Cerebellar cortex (tissue), 1 donor: Measurements from ENCODE around the gene KRTAP9-1.
"Not testable (repeated sequence)": the region's sequence is repeated elsewhere in the genome, so short reads cannot be mapped to it uniquely, and the experiment has no call there.

Experiments
- DNase-seq: peaks from one replicate; pipeline ENCODE4 v3.0.0-alpha.2; 2015; ENCODE audit warnings: low spot score

The KRTAP9-1 gene

GRCh38 chr17:41178843-41179616 is 10.7 kb upstream of the KRTAP9-1 start:
- DNase-seq, result no peak

- DNase-seq, result no peak
Measured at GRCh38 chr17:41184480-41184961, 5.2 kb upstream of the KRTAP9-1 start, which contains the start of gene KRTAP4-1. Gene KRTAP4-1, minus strand, starts transcription at chr17:41184911. Its CDS starts 57 bp downstream, at chr17:41184854.

- no peak for DNase-seq
Measured at GRCh38 chr17:41185001-41185400, 4.7 kb upstream of the KRTAP9-1 start.

- no peak for DNase-seq
Measured at GRCh38 chr17:41186872-41187271, 2.8 kb upstream of the KRTAP9-1 start.

GRCh38 chr17:41190328-41190727 is 641 bp downstream of the KRTAP9-1 start:
- DNase-seq, result no peak

GRCh38 chr17:41196068-41196467 is 6.4 kb downstream of the KRTAP9-1 start:
- no peak for DNase-seq

GRCh38 chr17:41199421-41200078 is 9.9 kb downstream of the KRTAP9-1 start:
- DNase-seq, result no peak

GRCh38 chr17:41211845-41212466 is 22.3 kb downstream of the KRTAP9-1 start:
- no peak for DNase-seq

GRCh38 chr17:41212524-41213169 is 23.0 kb downstream of the KRTAP9-1 start:
- DNase-seq, result no peak

- DNase-seq, result no peak
Measured at GRCh38 chr17:41215681-41216080, 26.0 kb downstream of the KRTAP9-1 start.

- DNase-seq, result no peak
Measured at GRCh38 chr17:41223821-41224220, 34.1 kb downstream of the KRTAP9-1 start.

GRCh38 chr17:41226051-41226450 is 36.4 kb downstream of the KRTAP9-1 start:
- no peak for DNase-seq

- not testable (repeated sequence) for DNase-seq
Measured at GRCh38 chr17:41226598-41227095, 37.0 kb downstream of the KRTAP9-1 start, which contains the start of gene KRTAP9-2. Gene KRTAP9-2, plus strand, starts transcription at chr17:41226648. Its CDS starts 7 bp downstream, at chr17:41226655.

- DNase-seq, result no peak
Measured at GRCh38 chr17:41230094-41230493, 40.4 kb downstream of the KRTAP9-1 start.

- no peak for DNase-seq
Measured at GRCh38 chr17:41231731-41232130, 42.0 kb downstream of the KRTAP9-1 start.

- DNase-seq, result not testable (repeated sequence)
Measured at GRCh38 chr17:41232399-41233105, 42.9 kb downstream of the KRTAP9-1 start, which contains the start of gene KRTAP9-3. Gene KRTAP9-3, plus strand, starts transcription at chr17:41232449. Its CDS starts 53 bp downstream, at chr17:41232502.

GRCh38 chr17:41237116-41237515 is 47.4 kb downstream of the KRTAP9-1 start:
- peak; percentile 55 for DNase-seq

GRCh38 chr17:41237949-41238437 is 48.3 kb downstream of the KRTAP9-1 start, which contains the start of gene KRTAP9-8:
Gene KRTAP9-8, plus strand, starts transcription at chr17:41237999. Its CDS starts 53 bp downstream, at chr17:41238052.
- not testable (repeated sequence) for DNase-seq
